Adipocyte (in vitro differentiated cells): ENCODE results near the gene FGFBP3.

ENCODE experiments used
- DNase-seq: peaks from one replicate; pipeline ENCODE4 v3.0.0-alpha.2; 2015; ENCODE audit warnings: low read depth
- H3K27me3 ChIP-seq: replicated peaks from 2 replicates; pipeline ENCODE4 v1.7.0; 2013; ENCODE audit warnings: mild to moderate bottlenecking, low read length, moderate library complexity; ENCODE audit not compliant: control insufficient read depth, insufficient read depth
- H3K36me3 ChIP-seq: 2 replicates; pipeline ENCODE4 v1.7.0; 2013; ENCODE audit warnings: low read length, mild to moderate bottlenecking, moderate library complexity; ENCODE audit not compliant: control insufficient read depth, insufficient read depth, severe bottlenecking
- H3K4me1 ChIP-seq: 2 replicates; pipeline ENCODE4 v1.7.0; 2013; ENCODE audit warnings: mild to moderate bottlenecking, low read length, moderate library complexity; ENCODE audit not compliant: control insufficient read depth, insufficient read depth
- H3K4me3 ChIP-seq: 2 replicates; pipeline ENCODE4 v1.7.0; 2013; ENCODE audit warnings: mild to moderate bottlenecking, low read length, moderate library complexity
- H3K9ac ChIP-seq: 2 replicates; pipeline ENCODE4 v1.7.0; 2013; ENCODE audit warnings: mild to moderate bottlenecking, low read length, moderate library complexity
- H3K9me3 ChIP-seq: 2 replicates; pipeline ENCODE4 v1.7.0; 2013; ENCODE audit warnings: mild to moderate bottlenecking, low read length, moderate library complexity; ENCODE audit not compliant: control insufficient read depth

The FGFBP3 gene

DNA sequence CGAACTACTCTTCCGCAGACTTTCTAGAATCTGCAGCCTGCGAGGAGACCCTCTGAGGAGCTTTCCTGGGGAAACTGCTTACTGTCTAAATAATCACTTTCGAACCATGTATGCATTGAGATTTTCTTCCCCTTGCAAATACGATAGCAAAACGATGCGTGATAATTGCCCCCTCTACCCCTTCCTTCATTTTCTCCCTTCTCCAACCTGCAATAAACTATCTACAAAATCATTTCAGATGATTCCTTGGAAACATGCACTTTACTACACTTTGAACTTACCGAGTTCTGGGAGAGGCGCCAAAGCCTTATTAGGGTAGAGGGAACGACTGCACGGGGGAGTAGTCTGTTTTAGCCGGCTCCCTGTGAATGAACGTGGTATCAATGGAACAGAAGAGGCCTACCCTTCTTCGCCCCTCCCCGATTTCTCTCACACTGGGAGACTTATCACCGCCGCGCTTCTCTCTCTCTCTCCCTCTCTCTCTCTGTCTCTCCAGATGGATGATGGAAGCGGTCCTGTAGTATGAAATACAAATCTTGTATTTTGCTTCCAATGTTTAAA lies at the start of gene FGFBP3:
Gene FGFBP3, minus strand, starts transcription at position 370 of the 561 bp plus-strand sequence. CDS start 517 bp downstream, outside the sequence.
- peak within 1 kb of the TSS; percentile 94 for H3K4me3 ChIP-seq
- peaks cover 18% of the 10 kb centered on the region for H3K4me1 ChIP-seq
- H3K36me3 ChIP-seq = no peaks in the 10 kb centered on the region
- DNase-seq = peak; percentile 71
- no peaks in the 10 kb centered on the region for H3K27me3 ChIP-seq
- peak within 1 kb of the TSS; percentile 83 for H3K9ac ChIP-seq
- H3K9me3 ChIP-seq = no peaks in the 10 kb centered on the region

DNA sequence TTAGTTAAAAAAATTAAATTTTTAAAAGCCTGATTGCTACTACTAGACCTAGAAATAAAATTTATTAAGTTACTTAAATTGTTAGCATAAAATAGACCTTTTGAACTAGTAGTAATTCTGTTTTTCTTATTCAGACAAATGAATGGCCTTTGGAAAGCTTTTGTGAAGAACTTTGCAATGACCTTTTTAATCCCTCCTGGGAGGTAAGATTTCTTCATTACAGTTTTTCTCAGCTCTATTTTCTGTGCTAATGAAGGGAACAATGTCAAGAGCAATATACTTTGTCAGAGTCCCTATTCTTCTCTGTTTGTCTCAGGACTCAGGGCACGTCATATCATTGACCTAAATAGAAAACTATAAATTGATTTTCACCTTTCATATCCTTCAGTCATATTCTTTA lies 47.8 kb upstream of the FGFBP3 start:
- DNase-seq = no peak
- peaks cover 95% of the 10 kb centered on the region for H3K36me3 ChIP-seq
- no peak overlapping the region for H3K9ac ChIP-seq
- H3K27me3 ChIP-seq = no peaks in the 10 kb centered on the region
- no peaks in the 10 kb centered on the region for H3K9me3 ChIP-seq
- no peaks in the 10 kb centered on the region for H3K4me1 ChIP-seq
- no peak overlapping the region for H3K4me3 ChIP-seq

- Histone ChIP-seq H3K4me1 (no peaks in the 10 kb centered on the region), H3K36me3 (peaks cover 88% of the 10 kb centered on the region), H3K9ac (no peak overlapping the region), H3K27me3 (no peaks in the 10 kb centered on the region), H3K4me3 (no peak overlapping the region), H3K9me3 (no peaks in the 10 kb centered on the region)
- DNase-seq = no peak
Observed at GRCh38 chr10:91955114-91955513, 45.8 kb upstream of the FGFBP3 start.

DNA sequence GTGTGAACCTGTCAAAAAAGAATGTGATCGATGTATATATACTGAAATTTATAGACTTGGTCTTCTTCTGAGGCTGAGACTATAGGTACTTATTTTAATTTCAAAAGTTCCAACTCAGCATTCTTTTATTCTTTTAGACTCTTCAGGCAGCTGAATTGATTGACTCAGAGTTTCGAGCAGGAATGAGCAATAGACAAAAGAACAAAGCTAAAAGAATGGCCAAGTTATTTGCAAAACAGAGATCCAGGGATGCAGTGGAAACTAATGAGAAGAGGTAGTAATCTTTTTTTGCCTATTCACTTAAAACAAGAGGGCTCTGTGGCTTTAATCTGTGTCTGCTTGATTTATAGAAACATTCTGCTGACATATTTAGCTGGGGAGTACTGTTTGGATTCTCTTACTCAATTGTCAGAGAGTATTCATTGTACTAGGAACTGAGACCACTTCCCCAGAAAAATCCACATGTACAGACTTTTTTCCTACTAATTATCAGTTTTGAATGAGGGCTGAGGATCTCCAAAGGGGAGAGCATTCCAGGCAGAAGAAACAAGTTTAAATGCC lies 44.4 kb upstream of the FGFBP3 start:
- Histone ChIP-seq H3K4me3 (no peak overlapping the region), H3K9me3 (no peaks in the 10 kb centered on the region), H3K9ac (no peak overlapping the region), H3K36me3 (peaks cover 81% of the 10 kb centered on the region), H3K4me1 (no peaks in the 10 kb centered on the region), H3K27me3 (no peaks in the 10 kb centered on the region)
- DNase-seq = peak; percentile 39

- peaks cover 46% of the 10 kb centered on the region for H3K36me3 ChIP-seq
- H3K27me3 ChIP-seq = no peaks in the 10 kb centered on the region
- no peaks in the 10 kb centered on the region for H3K4me1 ChIP-seq
- DNase-seq = peak; percentile 13
- H3K9ac ChIP-seq = no peak overlapping the region
- H3K4me3 ChIP-seq = no peak overlapping the region
- no peaks in the 10 kb centered on the region for H3K9me3 ChIP-seq
Observed at GRCh38 chr10:91944880-91945630, 35.8 kb upstream of the FGFBP3 start.

GRCh38 chr10:91941426-91941825 lies 32.1 kb upstream of the FGFBP3 start:
- Histone ChIP-seq H3K4me1 (no peaks in the 10 kb centered on the region), H3K4me3 (no peak overlapping the region), H3K27me3 (no peaks in the 10 kb centered on the region), H3K9me3 (no peaks in the 10 kb centered on the region), H3K9ac (no peak overlapping the region), H3K36me3 (peaks cover 47% of the 10 kb centered on the region)
- DNase-seq = no peak

GRCh38 chr10:91939653-91940052 lies 30.4 kb upstream of the FGFBP3 start:
- Histone ChIP-seq H3K4me1 (no peaks in the 10 kb centered on the region), H3K4me3 (no peak overlapping the region), H3K9me3 (no peaks in the 10 kb centered on the region), H3K27me3 (no peaks in the 10 kb centered on the region), H3K9ac (no peak overlapping the region), H3K36me3 (peaks cover 50% of the 10 kb centered on the region)
- no peak for DNase-seq

- Histone ChIP-seq H3K9me3 (no peaks in the 10 kb centered on the region), H3K9ac (no peak overlapping the region), H3K4me3 (no peak overlapping the region), H3K27me3 (no peaks in the 10 kb centered on the region), H3K4me1 (no peaks in the 10 kb centered on the region), H3K36me3 (peaks cover 36% of the 10 kb centered on the region)
- no peak for DNase-seq
Observed at GRCh38 chr10:91935886-91936285, 26.6 kb upstream of the FGFBP3 start.

GRCh38 chr10:91932737-91933136 lies 23.5 kb upstream of the FGFBP3 start:
- no peaks in the 10 kb centered on the region for H3K9me3 ChIP-seq
- no peak overlapping the region for H3K4me3 ChIP-seq
- H3K9ac ChIP-seq = no peak overlapping the region
- no peaks in the 10 kb centered on the region for H3K4me1 ChIP-seq
- H3K36me3 ChIP-seq = peaks cover 33% of the 10 kb centered on the region
- no peak for DNase-seq
- no peaks in the 10 kb centered on the region for H3K27me3 ChIP-seq

DNA sequence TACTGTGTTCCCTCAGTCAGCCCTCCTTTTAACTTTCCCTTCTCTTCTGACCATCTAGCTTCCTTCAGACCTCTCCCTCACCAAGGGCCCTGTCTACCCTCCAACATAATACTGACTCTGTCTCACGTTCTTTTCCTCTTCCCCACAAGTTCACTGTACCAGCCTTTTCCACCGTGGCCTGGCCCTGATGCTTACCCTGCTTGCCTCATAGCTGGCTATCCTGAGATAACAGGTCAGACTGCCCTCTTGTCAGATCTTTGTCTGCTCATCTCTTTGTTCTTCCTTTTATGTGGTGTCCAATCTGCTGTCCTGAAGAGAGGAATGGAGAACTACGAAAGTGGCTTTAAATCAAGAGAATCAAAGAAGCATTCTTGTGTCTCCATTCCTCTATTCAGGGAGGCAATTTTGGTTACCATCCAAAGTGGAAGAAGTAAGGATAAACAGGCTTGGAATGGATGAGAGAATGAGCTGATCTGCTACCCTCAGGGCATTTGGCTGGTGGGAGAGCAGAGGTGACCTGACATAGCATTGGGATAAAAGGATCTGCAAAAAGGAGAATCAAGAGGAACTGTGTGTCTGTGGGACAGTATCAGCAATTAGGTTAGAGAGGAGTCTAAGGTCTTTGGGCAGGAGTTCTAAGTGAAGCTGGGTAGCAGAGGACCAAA lies 22.4 kb upstream of the FGFBP3 start:
- Histone ChIP-seq H3K36me3 (peaks cover 28% of the 10 kb centered on the region), H3K9me3 (no peaks in the 10 kb centered on the region), H3K4me1 (no peaks in the 10 kb centered on the region), H3K9ac (no peak overlapping the region), H3K27me3 (no peaks in the 10 kb centered on the region), H3K4me3 (no peak overlapping the region)
- peak; percentile 29 for DNase-seq

DNA sequence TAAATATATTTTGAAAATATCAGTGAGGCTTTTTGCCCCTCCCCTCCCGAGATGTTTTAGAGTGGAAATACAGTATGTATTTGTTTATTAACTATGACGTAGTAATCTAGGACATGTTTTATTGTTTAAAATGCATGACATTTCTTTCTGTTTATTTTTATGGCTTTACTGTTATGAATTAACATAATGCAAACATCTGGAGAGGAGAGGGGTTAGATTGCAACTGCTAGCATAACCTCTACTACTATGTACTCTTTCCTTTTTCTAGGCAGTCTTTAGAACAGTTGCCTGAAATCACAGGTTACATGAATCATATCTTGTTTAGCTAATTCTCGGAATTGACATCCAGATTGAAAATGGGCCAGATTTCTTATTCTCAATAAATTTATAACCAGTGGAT lies 21.7 kb upstream of the FGFBP3 start:
- no peaks in the 10 kb centered on the region for H3K27me3 ChIP-seq
- peaks cover 20% of the 10 kb centered on the region for H3K36me3 ChIP-seq

More for the DNA sequence above, 21.7 kb upstream of the FGFBP3 start:
- H3K9me3 ChIP-seq = no peaks in the 10 kb centered on the region
- H3K4me3 ChIP-seq = no peak overlapping the region
- H3K9ac ChIP-seq = no peak overlapping the region
- DNase-seq = peak; percentile 65
- no peaks in the 10 kb centered on the region for H3K4me1 ChIP-seq
